ENCODE measurements around the gene BDH2. TPM values are rescaled to one million over a fixed set of nuclear protein-coding genes. Genes with fewer than 3 reads are reported as not detected.

Gene BDH2
- total and polyA plus RNA-seq, 2 donors (not counting 3 experiments of a cell fraction or from before 2014, with no cell fraction given) = 29.4 to 40.9 TPM

DNA sequence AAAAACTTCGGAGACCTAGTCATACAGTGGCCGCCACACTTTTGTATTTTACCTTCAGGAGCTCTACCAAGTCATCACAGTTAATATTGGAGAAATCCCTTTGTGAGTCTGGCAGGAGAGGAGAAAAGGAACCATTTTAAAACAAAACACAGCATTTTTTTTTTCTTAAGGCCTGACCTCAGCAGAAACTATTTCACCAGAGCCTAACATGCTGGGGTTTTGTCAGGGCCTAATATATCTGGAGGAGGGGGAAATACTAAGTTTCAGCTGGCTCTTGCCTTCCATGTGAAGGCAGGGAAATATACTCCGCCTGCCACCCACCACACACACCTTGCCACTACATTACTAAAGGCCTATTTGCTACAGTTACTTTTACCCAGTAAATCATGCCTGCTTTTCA is 26.5 kb upstream of the BDH2 start:
- DNase-seq (ENCODE audit: low read depth, low spot score) (no peak), FAIRE-seq (no peak)
- dilution Hi-C loops (cut with MboI; ENCODE audit: extremely low pct_ligation_motif_present, low sequenced_read_pairs) = no loop called here

DNA sequence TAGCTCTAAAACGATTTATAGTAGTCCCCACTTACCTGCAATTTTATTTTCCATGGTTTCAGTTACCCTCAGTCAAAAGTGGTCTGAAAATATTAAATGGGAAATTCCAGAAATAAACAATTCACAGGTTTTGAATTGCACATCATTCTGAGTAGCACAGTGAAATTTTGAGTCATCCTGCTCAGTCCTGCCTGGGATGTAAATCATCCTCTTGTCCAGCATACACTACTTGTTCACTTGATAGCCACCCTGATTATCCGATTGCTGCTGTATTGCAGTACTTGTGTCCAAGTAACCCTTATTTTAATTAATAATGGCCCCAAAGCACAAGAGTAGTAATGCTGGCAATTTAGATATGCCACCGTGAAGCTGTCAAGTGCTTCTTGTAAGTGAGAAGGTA is 23.5 kb upstream of the BDH2 start:
- BruUV-seq (replicated peaks) = no TSS peak
- no peaks in the 10 kb centered on the region for H4K20me1 ChIP-seq (replicated peaks; ENCODE audit: control insufficient read depth, extremely low read depth, insufficient read depth, low read length)
- TF ChIP-seq GATA2 (IDR thresholded peaks at IDR 0.05; ENCODE audit: insufficient read depth, insufficient read length, low read depth, low read length) (no peak), MYC (IDR thresholded peaks at IDR 0.05; ENCODE audit: low read depth, low read length) (no peak), EZH2 (IDR thresholded peaks at IDR 0.05; ENCODE audit: borderline replicate concordance, low read depth, low read length, severe bottlenecking) (no peak), JUN (IDR thresholded peaks at IDR 0.05; ENCODE audit: borderline replicate concordance, insufficient read depth, insufficient read length, low read depth) (no peak), POLR2AphosphoS5 (IDR thresholded peaks at IDR 0.05; ENCODE audit: insufficient read depth, low read depth, low read length) (no peak), POLR2A (IDR thresholded peaks at IDR 0.05; ENCODE audit: low read depth, low read length) (no peak), MAX (IDR thresholded peaks at IDR 0.05; ENCODE audit: insufficient read depth, insufficient read length) (no peak), CTCF (IDR thresholded peaks at IDR 0.05; ENCODE audit: extremely low read depth in 1 of 2, insufficient read depth in 1 of 2, low read depth in 1 of 2, low read length in 2 of 2) (no peak), FOS (IDR thresholded peaks at IDR 0.05; ENCODE audit: borderline replicate concordance, insufficient read depth, low read length) (no peak)
- dilution Hi-C loops (cut with MboI; ENCODE audit: extremely low pct_ligation_motif_present, low sequenced_read_pairs) = no loop called here
- peaks cover 3% of the 10 kb centered on the region for H3K79me2 ChIP-seq (ENCODE audit: control insufficient read depth, insufficient read depth, low read length)
- no peak overlapping the region for H3K4me3 ChIP-seq (replicated peaks in 1 of 3; ENCODE audit: insufficient read depth in 1 of 3, low read depth in 1 of 3, low read length in 3 of 3)
- peaks cover 2% of the 10 kb centered on the region for H3K9me1 ChIP-seq (replicated peaks; ENCODE audit: control insufficient read depth, extremely low read depth, insufficient read depth, low read length)
- intact Hi-C loops (cut with micrococcal nuclease) = no loop called here
- H3K27me3 ChIP-seq (ENCODE audit: control insufficient read depth in 2 of 2, insufficient read depth in 2 of 2, low read length in 2 of 2) = no peaks in the 10 kb centered on the region
- H3K9ac ChIP-seq (replicated peaks; ENCODE audit: extremely low read depth, insufficient read depth, low read length) = no peak overlapping the region
- ChIA-PET CTCF (no interaction called here), POLR2A (no interaction called here)
- no peaks in the 10 kb centered on the region for H3K4me1 ChIP-seq (ENCODE audit: control insufficient read depth, extremely low read depth, insufficient read depth, low read length)
- H3K9me3 ChIP-seq (replicated peaks; ENCODE audit: control insufficient read depth, insufficient read depth, low read length) = no peaks in the 10 kb centered on the region
- no peak overlapping the region for H3K27ac ChIP-seq (ENCODE audit: insufficient read depth, low read depth, low read length)
- FAIRE-seq (no peak), DNase-seq (ENCODE audit: low read depth, low spot score) (no peak)
- peaks cover 0 to 11% of the 10 kb centered on the region in 2 experiments for H3K36me3 ChIP-seq (ENCODE audit: control insufficient read depth in 2 of 2, extremely low read depth in 1 of 2, insufficient read depth in 2 of 2, low read length in 2 of 2)
- H3K4me2 ChIP-seq (ENCODE audit: insufficient read depth, low read length) = no peak overlapping the region
- H2AFZ ChIP-seq (ENCODE audit: low read depth, low read length) = no peak overlapping the region

More for the DNA sequence above, 26.5 kb upstream of the BDH2 start:
- no peak overlapping the region for H3K4me3 ChIP-seq (replicated peaks in 1 of 3; ENCODE audit: insufficient read depth in 1 of 3, low read depth in 1 of 3, low read length in 3 of 3)
- CTCF ChIA-PET = no interaction called here
- intact Hi-C loops (cut with micrococcal nuclease) = no loop called here
- no peaks in the 10 kb centered on the region for H3K4me1 ChIP-seq (ENCODE audit: control insufficient read depth, extremely low read depth, insufficient read depth, low read length)
- no peaks in the 10 kb centered on the region for H3K9me3 ChIP-seq (replicated peaks; ENCODE audit: control insufficient read depth, insufficient read depth, low read length)
- H3K27me3 ChIP-seq (ENCODE audit: control insufficient read depth in 2 of 2, insufficient read depth in 2 of 2, low read length in 2 of 2) = no peaks in the 10 kb centered on the region
- no peak overlapping the region for H3K9ac ChIP-seq (replicated peaks; ENCODE audit: extremely low read depth, insufficient read depth, low read length)
- H3K9me1 ChIP-seq (replicated peaks; ENCODE audit: control insufficient read depth, extremely low read depth, insufficient read depth, low read length) = peaks cover 2% of the 10 kb centered on the region
- peaks cover 8% of the 10 kb centered on the region for H3K79me2 ChIP-seq (ENCODE audit: control insufficient read depth, insufficient read depth, low read length)
- no peak overlapping the region for H3K27ac ChIP-seq (ENCODE audit: insufficient read depth, low read depth, low read length)
- no peak overlapping the region for H3K4me2 ChIP-seq (ENCODE audit: insufficient read depth, low read length)
- no peaks in the 10 kb centered on the region for H4K20me1 ChIP-seq (replicated peaks; ENCODE audit: control insufficient read depth, extremely low read depth, insufficient read depth, low read length)
- no TSS peak for BruUV-seq (replicated peaks)
- POLR2A ChIA-PET = interaction anchor here (0.7 kb wide), 1 partner anchor 14 kb away, joined by 6 read pairs; no protein-coding TSS in a partner anchor
- no peak overlapping the region for H2AFZ ChIP-seq (ENCODE audit: low read depth, low read length)
- TF ChIP-seq POLR2AphosphoS5 (IDR thresholded peaks at IDR 0.05; ENCODE audit: insufficient read depth, low read depth, low read length) = no peak
- peaks cover 0 to 9% of the 10 kb centered on the region in 2 experiments for H3K36me3 ChIP-seq (ENCODE audit: control insufficient read depth in 2 of 2, extremely low read depth in 1 of 2, insufficient read depth in 2 of 2, low read length in 2 of 2)
